Gastrocnemius medialis (tissue), 4 donors: ENCODE results near the gene ELMO1. TPM values are rescaled to one million over a fixed set of nuclear protein-coding genes. Genes with fewer than 3 reads are reported as not detected.

ENCODE experiments used
- microRNA counts, 2 donors: library from miRNA; unstranded; fragments of <30 nt; microRNA quantifications; one replicate each; lab custom pipeline; 2016
- microRNA-seq, 2 donors: library from miRNA; unstranded; fragments of <30 nt; microRNA quantifications; one replicate each; pipeline ENCODE4, GENCODE V29; 2016; ENCODE audit warnings: borderline replicate concordance in 2 of 2
- total RNA-seq, 4 donors: library from RNA; depleted of rRNA; stranded (reverse); fragments of >200 nt; gene quantifications; one replicate each; pipeline versions ENCODE4 v1.1.0 to v1.2.3, GENCODE V29; 2016

The ELMO1 gene
- total RNA-seq, 4 donors from 2014 or later = 8.4 to 18.9 (median 14.6) TPM

MicroRNAs encoded within 50 kb of the gene (microRNA counts, 767-probe panel; counts per million panel counts)
- 356 to 448 counts per million in 2 donors for microRNA hsa-miR-1200 (lab: Ali Mortazavi, UCI)

Small RNA genes within 50 kb of the gene (microRNA-seq; reads per million reads assigned to microRNA genes)
- 0 reads per million in 2 donors for gene MIR1200

Other genes with a start within 250 kb of the ELMO1 start
- not detected for gene GPR141, start 234.9 kb upstream of the ELMO1 start, total RNA-seq